ENCODE measurements around the gene GDI2.

The GDI2 gene

DNA sequence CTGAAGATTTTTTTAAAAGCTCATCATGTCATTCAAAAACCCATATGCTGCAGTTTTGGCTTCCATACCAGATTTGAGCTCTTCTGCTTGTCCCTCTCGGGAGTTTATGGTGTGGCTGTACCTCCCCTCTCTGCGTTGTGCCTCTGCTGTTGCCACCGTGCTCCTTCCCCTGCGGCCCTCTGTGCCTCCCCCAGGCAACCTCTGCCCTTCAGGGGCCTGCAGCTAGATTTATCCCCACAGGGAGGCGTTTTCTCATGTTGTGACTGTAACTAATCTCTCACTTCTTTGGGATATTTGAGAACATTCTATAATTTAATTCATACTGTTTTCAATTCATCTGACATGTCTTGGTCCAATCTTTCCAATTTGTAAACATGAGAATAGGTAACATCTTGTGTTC, 75.9 kb downstream of the GDI2 start:
- no peak for DNase-seq

- DNase-seq: no peak
Measured at GRCh38 chr10:5736591-5736990, 76.6 kb downstream of the GDI2 start.

DNA sequence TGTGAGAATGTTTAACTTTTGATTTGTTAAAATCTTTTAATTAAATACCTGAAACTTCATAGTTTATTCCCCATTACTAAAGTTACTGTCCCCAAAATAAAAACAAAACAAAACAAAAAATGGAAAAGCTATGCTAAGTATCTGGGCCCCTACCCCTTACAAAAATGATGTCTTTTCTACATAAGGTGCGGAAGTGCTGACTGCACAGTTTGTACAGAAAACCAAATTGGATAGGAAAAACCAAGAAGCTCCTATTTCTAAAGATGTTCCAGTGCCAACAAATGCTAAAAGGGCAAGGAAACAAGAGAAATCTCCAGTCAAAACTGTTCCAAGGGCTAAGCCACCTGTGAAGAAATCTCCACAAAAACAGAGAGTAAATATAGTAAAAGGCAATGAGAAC, 78.1 kb downstream of the GDI2 start:
- DNase-seq: no peak

DNA sequence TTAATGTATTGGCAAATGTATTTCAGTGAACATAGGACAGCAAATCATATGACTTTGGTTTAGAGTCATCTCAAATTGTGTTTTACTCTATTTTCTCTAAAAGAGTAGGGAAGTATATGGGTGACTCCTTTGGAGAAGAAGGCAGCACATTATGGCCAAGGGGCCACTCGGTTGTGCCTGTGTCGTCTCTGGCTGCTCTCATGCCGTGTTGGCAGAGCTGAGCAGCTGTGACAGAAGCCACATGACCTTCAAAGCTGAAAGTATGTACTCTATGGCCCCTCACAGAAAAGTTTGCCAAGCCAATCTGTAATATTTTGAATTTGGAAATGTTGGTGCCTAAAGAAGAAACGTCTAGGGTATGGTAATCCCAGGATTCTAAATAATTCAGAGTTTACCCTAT, 81.1 kb downstream of the GDI2 start:
- DNase-seq: no peak

DNA sequence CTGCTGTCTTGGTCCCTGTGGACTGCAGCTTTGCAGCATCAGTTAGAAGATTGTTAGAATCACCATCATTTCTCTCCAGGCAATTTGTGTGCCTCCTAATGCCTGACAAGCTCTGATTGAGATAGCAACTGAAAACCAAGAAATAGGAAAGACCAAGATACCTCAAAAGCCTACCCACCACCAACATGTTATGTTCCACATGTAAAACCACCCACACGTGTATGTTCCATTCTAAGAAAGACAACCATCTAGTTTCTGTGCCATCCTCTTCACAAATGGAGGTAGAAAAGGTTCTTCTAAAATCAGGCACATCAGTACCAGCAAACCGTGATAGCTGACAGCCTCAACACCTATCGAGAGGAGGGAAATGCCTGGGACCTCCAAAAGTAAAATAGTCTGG, 81.7 kb downstream of the GDI2 start:
- DNase-seq: no peak

DNA sequence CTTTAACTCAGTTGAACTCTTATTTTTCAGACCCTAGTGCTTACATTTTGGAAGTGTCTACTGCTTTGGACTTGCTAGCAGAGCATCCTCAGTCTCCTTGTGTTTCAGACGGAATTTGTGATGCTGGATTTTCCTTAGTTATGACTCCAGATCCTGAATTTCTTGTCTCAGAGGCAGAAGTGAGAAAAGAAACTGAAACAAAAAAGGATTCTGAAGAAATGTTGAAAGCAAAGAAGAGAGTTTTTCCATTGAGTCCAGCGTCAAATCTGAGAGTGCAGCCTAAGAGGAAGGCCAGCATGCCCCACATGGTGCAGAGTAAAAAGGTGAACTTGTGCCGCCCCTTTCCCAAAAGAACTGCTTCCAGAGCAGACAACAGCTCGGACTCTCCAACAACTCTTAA, 82.5 kb downstream of the GDI2 start:
- DNase-seq: peak; percentile 18

DNA sequence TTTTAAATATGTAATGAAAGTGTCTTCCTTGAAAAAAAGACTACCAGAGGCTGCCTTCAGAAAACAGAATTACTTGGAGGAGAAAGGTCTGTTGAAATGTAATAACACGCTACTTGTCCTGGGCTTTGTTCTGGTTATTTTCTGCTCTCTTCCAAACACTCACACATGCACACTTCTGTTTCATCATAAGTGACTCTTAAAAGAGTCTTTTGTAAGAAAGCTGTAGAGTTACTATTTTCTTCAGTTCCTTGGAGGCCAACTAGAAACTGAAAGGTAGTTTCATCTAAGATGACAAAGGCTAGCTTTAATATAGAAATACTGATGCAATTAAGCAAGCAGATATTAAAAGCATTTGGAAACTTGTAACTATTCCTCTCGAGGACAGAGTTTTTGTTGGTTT, 89.5 kb downstream of the GDI2 start:
- DNase-seq: peak; percentile 42

DNA sequence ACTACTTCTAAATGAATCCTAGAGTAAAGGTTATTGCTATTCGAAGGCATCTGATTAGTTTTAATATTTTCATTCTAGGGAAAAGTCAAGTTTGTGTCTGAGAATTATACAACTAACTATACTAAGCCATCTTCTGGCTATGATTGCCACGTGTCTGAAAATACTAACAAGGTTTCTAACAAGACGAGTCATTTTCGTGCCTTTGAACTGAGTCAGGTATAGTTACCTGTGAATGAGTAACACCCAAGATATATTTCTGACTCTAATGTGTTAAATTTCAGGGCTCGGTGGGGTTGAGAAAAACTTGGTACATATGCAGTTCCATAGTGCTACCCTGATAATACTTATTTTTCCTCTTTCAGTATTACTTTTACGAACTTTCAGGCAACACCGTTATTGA, 93.1 kb downstream of the GDI2 start:
- DNase-seq: no peak

DNA sequence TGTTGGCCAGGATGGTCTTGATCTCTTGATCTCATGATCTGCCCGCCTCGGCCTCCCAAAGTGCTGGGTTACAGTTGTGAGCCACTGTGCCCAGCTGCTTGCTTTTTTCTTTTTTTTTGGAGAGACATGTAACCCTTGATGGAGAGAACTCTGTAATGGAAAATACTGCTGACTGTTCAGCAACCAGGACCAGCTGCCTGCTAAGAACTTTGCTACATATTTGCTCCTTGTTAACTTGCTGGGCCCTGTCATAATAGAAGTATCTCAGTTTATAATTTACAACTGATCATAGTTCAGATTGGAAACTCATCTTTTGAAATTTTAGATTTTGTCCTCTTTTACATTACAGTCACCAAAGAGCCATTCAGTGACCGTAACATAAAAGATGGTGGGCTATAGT, 93.7 kb downstream of the GDI2 start:
- no peak for DNase-seq
